ENCODE data around the gene IFNGR1.

DNA sequence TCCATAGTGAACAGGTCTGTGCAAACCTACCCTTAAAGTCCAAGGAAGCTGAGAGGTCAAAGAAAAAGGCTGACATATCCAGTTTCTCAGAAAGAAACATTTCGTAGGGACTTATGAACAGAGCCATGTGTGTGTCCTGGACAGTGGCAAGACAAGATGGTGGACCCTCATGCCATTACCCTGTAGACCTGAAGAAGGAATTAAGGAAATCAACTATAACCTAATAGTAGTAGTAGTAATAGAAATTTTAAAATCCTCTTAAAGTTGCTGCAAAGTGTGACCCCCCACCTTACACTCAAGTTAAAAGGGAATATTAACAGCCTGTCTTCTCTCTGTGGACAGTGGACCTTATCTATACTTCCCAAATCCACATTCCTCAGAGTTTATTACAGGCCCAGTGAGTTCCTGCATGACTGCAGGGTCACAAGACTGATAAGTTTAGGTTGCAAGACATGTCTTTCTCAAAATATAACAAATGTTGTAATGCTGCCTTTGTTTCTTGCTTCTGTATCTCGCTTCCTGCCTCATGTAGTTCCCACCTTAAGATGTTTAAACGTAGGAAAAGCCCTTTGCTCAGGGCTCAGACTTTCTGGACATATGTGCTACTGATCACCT is 56.4 kb downstream of the IFNGR1 start:
- TF ChIP-seq, protein P1, sequence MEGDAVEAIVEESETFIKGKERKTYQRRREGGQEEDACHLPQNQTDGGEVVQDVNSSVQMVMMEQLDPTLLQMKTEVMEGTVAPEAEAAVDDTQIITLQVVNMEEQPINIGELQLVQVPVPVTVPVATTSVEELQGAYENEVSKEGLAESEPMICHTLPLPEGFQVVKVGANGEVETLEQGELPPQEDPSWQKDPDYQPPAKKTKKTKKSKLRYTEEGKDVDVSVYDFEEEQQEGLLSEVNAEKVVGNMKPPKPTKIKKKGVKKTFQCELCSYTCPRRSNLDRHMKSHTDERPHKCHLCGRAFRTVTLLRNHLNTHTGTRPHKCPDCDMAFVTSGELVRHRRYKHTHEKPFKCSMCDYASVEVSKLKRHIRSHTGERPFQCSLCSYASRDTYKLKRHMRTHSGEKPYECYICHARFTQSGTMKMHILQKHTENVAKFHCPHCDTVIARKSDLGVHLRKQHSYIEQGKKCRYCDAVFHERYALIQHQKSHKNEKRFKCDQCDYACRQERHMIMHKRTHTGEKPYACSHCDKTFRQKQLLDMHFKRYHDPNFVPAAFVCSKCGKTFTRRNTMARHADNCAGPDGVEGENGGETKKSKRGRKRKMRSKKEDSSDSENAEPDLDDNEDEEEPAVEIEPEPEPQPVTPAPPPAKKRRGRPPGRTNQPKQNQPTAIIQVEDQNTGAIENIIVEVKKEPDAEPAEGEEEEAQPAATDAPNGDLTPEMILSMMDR (IDR thresholded peaks at IDR 0.05 in 4 of 5, conservative IDR thresholded peaks at IDR 0.05 in 1 of 5): no peak
- no peak for TF ChIP-seq POLR2A (IDR thresholded peaks at IDR 0.05)

All from gastrocnemius medialis (tissue), 4 donors.